GM12892 (cell line): ENCODE measurements around the gene AHRR.
A peak's percentile ranks its signal among the peaks of the same experiment; 100 is the strongest.

Experiments
- DNase-seq: peaks from one replicate; pipeline ENCODE4 v3.0.0; 2011; ENCODE audit not compliant: insufficient read length
- FAIRE-seq: peaks from 2 replicates; lab custom pipeline; 2011; peaks lifted over from hg19 to GRCh38; lab: Jason Lieb, UNC
- POLR2A ChIP-seq: IDR thresholded peaks from 2 replicates; pipeline ENCODE4 v1.6.1; 2011; ENCODE audit warnings: low read depth, low read length, control low read depth
- POLR2AphosphoS5 ChIP-seq: IDR thresholded peaks from 2 replicates; pipeline ENCODE4 v1.6.1; 2011; ENCODE audit warnings: low read depth, low read length, control low read depth
- TAF1 ChIP-seq: IDR thresholded peaks from 2 replicates; pipeline ENCODE4 v1.6.1; 2011; ENCODE audit warnings: low read depth, mild to moderate bottlenecking, control low read depth, low read length, borderline replicate concordance

Gene AHRR

DNA sequence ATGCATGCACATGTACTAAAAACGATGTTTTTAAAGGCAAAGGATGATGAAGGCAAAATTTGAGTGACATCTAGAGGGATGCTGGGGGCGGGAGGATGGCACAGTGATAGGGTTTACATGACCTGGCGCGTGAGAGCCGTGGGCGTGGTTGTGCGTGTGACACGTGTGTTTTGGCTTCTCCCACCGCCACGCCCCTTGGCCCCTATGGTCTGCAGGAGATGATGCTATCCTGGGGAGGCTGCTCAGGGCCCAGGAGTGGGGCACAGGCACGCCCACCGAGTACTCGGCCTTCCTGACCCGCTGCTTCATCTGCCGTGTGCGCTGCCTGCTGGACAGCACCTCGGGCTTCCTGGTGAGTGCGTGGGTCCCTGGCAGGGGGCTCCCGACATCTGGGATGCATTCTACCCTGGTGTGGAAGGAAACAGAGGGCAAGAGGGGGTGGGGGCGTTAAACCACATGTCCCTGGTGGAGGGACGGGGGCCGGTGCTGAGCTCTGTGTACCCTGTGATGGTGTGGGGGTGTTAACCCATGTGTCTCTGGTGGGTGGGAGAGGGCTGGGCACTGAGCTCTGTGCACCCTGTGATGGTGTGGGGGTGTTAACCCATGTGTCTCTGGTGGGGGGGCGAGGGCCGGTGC lies 102.2 kb downstream of the AHRR start:
- DNase-seq = no peak
- FAIRE-seq = no peak
- TF ChIP-seq TAF1 (no peak), POLR2A (0 out of 2 replicates have a peak, but pooled peaks have one; percentile 21)

DNA sequence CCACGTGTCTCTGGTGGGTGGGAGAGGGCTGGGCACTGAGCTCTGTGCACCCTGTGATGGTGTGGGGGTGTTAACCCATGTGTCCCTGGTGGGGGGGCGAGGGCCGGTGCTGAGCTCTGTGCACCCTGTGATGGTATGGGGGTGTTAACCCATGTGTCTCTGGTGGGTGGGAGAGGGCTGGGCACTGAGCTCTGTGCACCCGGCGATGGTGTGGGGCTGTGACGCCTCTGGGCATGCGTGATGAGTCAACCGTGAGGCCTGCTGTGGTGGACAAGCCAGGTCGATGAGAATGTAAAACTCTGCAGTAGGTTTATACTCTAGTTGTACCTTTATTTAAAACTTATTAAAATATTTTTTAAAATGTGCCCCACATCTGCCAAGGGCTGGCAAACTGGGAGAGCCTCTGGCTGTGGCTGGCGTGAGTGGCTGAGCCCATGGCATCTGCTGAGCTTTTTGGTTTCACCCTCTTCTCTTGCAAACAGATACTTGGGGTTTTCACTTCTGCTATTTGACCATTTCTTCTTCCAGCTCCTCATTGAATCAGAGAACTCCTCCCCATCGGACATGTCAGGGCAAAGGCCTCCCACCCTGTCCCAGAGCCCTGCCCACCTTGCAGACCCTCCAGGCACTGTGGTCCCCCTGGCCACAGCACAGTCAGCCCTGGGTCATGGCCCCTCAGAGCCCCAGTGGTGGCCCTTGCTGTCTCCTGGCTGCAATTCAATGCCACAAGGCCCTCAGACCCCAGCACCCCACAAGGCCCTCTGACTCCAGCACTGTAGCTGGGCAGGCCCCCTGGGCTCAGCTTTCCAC lies 103.0 kb downstream of the AHRR start:
- FAIRE-seq (peak; percentile 96), DNase-seq (peak; percentile 66)
- TF ChIP-seq POLR2A (peak; percentile 50; the same call in 1 of the 2 replicates), POLR2AphosphoS5 (no peak; the same call in 1 of the 2 replicates)

DNA sequence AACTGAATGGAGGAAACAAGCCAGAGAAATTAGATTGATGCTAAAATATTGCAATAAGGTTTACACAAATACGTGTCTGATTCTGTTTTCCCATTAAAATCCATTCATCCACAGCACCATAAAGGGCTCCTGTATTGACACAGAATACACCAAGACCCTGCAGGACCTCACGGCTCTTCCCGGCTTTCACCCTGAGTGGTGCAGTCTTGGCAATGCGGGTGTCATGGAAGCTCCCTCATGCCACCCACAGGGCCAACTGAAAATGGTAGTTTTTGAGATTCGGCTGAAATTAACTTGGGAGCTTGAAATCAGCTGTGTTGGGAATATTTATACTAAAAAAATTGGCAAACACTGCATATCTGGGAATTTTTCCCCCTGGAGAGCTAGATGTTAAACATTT lies 104.2 kb downstream of the AHRR start:
- FAIRE-seq = no peak
- TF ChIP-seq POLR2AphosphoS5 = no peak
- TF ChIP-seq TAF1 = no peak
- no peak for TF ChIP-seq POLR2A
- no peak for DNase-seq

DNA sequence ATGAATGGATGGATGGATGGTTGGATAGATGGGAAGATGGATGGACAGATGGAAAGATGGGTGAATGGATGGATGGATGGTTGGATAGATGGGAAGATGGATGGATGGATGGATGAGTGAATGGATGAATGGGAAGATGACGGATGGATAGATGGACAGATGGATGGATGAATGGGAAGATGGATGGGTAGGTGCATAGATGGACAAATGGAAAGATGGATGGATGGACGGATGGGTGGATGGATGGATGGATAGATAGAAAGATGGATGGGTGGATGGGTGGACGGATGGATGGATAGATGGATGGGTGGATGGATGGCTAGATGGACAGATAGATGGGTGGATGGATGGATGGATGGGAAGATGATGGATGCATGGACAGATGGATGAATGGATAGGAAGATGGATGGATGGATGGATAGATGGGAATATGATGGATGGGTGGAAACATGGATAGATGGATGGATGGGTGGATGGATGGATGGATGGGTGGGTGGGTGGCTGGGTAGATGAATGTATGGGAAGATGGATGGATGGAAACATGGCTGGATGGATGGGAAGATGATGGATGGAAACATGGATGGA lies 105.0 kb downstream of the AHRR start:
- no peak for FAIRE-seq
- DNase-seq = no peak
- TF ChIP-seq POLR2AphosphoS5 (no peak), TAF1 (no peak), POLR2A (no peak; the same call in 1 of the 2 replicates)

DNA sequence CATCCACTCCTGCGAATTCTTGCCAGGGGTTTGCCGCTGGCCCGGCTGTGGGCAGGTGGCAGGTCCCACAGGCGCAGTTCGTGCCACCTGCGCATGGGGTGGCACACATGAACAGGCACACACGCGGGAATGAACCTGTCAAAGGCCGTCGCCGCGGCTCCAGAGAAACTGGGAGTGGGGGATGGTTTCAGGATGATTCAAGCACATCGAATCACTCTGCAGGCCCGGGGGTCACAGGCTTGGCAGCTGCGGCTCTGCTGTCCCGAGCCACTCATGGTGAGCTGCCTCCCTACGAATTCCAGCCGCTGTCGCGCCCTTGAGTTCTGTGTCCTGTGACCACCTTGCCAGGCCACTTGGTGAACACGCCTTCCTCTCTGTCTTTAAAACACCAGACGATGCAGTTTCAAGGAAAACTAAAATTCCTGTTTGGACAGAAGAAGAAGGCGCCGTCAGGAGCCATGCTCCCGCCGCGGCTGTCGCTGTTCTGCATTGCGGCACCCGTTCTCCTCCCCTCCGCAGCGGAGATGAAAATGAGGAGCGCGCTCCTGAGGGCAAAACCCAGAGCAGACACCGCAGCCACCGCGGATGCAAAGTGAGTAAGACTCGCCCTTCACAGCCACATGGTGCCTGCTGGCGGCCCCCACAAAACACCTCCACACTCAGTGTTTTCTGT lies 106.0 kb downstream of the AHRR start:
- FAIRE-seq (no peak), DNase-seq (no peak)
- TF ChIP-seq TAF1 (no peak), POLR2AphosphoS5 (no peak)

DNA sequence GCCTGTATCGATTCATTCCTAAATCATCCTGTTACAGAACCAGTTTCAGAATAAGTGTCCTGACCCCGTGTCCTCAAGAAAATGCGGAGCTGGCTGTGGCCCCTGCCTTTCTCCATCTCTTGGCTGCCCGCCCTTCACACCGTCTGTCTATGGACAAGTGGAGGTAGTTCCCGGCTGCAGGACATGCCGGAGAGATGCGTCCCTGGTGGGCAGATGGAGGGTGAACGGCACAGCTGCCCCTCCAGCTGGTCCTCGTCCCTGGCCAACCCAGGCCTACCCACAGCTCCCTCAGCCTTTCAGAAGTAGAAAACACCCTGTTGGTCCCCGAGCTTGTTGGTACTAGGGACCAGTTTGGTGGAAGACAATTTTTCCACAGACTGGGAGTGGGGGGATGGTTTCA lies 106.7 kb downstream of the AHRR start:
- no peak for DNase-seq
- TF ChIP-seq POLR2A (no peak), TAF1 (no peak), POLR2AphosphoS5 (no peak)
- no peak for FAIRE-seq

DNA sequence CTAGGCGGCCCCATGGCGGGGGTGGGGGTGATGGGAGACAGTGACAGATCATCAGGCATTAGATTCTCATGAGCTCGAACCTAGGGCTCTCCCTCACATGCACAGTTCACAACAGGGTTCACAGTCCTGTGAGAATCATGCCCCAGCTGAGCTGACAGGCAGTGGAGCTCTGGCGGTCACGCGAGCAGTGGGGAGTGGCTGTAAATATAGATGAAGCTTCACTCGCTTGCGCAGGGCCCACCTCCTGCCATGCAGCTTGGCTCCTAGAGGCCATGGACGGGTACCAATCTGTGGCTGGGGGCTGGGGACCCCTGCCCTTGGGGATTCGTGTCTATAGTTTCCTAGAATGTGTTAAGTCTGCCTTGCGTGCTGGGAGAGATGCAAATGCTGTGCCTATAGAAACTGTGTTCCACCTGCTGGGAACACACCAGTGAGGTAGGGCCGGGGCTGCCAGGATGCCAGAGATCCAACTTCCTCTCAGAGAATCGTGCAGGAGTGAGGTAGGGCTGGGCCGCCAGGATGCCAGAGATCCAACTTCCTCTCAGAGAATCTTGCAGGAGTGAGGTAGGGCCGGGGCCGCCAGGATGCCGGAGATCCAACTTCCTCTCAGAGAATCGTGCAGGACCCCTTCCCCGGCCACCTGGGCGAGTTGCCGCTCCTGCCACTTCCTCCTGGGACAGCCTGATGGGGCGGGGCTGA lies 107.4 kb downstream of the AHRR start:
- no peak for TF ChIP-seq TAF1
- no peak for TF ChIP-seq POLR2AphosphoS5
- FAIRE-seq = no peak
- DNase-seq = no peak

DNA sequence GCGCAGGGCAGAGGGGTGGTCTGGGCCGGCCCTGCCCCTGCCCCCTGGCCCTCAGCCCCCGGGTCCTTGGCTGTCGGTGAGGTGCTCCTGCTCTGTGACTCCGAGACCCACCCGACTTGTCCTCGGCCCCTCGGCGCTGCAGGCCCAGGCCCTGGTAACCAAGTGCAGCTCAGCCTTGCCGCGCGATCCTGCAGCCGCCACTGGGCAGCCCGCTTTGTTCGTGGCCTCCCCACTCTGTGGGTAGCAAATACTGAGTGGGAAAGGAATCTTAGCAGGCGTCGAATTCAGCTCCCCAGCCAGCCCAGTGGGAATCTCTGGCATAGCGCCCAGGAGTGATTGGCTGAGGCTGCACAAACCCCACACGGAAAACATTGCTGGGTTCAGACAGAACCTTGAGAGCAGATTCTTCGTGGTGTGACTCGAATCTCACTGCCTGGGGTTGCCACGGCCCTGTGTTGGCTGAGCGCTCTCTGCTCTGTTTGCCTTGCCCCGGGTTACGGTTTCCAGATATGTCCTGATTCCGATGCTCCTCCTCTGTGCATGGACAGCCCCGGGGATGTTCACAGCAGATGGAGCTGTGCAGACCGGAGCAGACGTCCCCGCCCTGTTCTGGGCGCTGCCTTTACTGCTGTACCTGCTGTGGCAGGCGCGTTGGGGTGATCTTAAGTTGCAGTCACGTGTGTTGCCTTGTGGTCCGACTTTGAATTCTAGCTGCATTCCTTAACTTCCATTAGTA lies 108.1 kb downstream of the AHRR start:
- FAIRE-seq = no peak
- no peak for DNase-seq

DNA sequence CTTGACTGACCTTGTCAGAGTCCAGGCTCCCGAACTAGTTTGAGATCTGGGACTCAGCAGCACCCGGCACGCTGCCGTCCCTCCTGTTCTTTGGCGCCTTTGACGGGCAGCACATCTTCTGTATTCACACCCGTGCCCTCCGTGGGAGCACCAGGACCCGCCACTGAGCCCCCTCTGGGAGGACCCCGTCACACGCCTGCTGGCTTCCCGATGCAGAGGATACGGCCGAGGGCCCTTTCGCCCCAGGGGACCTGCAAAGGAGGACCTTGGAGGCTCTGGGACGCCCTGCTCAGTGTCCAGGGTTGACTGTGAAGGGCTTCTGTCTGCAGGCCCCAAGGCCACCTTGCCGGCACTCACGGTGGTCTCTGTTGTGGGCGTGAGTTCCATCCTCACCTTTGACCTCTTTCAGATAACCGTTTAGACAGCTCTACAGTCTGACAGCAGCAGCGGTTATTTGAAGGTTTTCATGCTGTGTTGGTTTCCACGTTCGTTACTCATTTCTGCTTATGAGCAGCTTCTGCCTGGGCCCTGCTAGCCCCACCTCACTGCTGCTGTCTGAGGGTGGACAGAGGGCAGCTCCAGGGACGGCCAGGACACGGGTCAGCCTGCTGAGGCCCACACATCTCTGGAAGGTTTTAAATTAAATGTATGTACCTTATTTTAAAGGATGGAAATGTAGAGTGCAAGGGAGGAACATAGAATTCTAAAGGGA lies 108.9 kb downstream of the AHRR start:
- TF ChIP-seq POLR2A = no peak
- no peak for TF ChIP-seq POLR2AphosphoS5
- TF ChIP-seq TAF1 = no peak
- FAIRE-seq = no peak
- DNase-seq = no peak

More for the DNA sequence above, 108.1 kb downstream of the AHRR start:
- TF ChIP-seq POLR2AphosphoS5 (no peak), POLR2A (no peak; the same call in 1 of the 2 replicates), TAF1 (no peak)
